Activated naive CD8-positive, alpha-beta T cell treated with anti-CD3 and anti-CD28 coated beads, Interleukin-2, amount 10 ng/mL, durations not matched to agents 7 days and 5 days (primary cell): ENCODE measurements around the gene FBP2. TPM values are rescaled to one million over a fixed set of nuclear protein-coding genes. Genes with fewer than 3 reads are reported as not detected.

ENCODE experiments used
- ATAC-seq: fragments of 150-1000 bp; cut with Tn5 transposase; one replicate; pipeline ENCODE4 v1.10.0; 2021; ENCODE audit warnings: low read depth, moderate library complexity
- POLR2A ChIA-PET: fragments of 350-600 bp; sonication (Branson Sonifier 250); formaldehyde crosslinking; loops from one replicate; lab custom pipeline; 2021; ENCODE audit warnings: antibody characterized with exemption; lab: Charles Lee
- DNase-seq: peaks from one replicate; pipeline ENCODE4 v3.0.0; 2021
- H3K27ac Mint-ChIP-seq: one replicate; pipeline ENCODE4 v1.8.0; 2022; ENCODE audit warnings: mild to moderate bottlenecking, mixed read lengths
- H3K27me3 Mint-ChIP-seq: one replicate; pipeline ENCODE4 v1.8.0; 2022; ENCODE audit warnings: mild to moderate bottlenecking, moderate library complexity, mixed read lengths
- H3K36me3 Mint-ChIP-seq: one replicate; pipeline ENCODE4 v1.8.0; 2021; ENCODE audit warnings: mild to moderate bottlenecking, mixed read lengths
- H3K4me1 Mint-ChIP-seq: one replicate; pipeline ENCODE4 v1.8.0; 2021; ENCODE audit warnings: mixed read lengths
- H3K4me3 Mint-ChIP-seq: one replicate; pipeline ENCODE4 v1.8.0; 2022; ENCODE audit warnings: mild to moderate bottlenecking, moderate library complexity, mixed read lengths
- H3K9me3 Mint-ChIP-seq: one replicate; pipeline ENCODE4 v1.8.0; 2021; ENCODE audit warnings: mixed read lengths
- total RNA-seq, 2 experiments: library from RNA; stranded (reverse); gene quantifications; one replicate each; pipeline ENCODE4 v1.2.3, GENCODE V29; 2021

The FBP2 gene
- total RNA-seq, 2 experiments from 2014 or later, result not detected

DNA sequence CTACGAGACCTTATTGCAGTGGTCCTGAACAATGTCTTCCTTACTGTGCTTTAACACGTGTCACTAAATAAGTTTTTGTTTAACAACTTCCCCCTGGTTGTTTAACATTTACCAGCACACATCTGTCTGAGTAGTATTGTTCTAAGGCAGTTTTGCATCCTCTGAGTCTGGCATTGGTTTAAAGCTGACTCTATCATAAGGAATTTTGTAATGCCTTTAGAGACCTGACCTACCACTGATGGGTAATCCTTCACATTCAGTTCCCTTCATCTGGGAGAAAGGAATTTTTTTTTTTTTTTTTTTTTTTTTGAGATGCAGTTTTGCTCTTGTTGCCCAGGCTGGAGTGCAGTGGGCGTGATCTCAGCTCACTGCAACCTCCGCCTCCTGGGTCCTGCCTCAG is 58.7 kb downstream of the FBP2 start:
- DNase-seq (no peak), ATAC-seq (no peak)
- no peak overlapping the region for H3K4me3 Mint-ChIP-seq
- no peaks in the 10 kb centered on the region for H3K36me3 Mint-ChIP-seq
- H3K27ac Mint-ChIP-seq, result no peak overlapping the region
- no peaks in the 10 kb centered on the region for H3K9me3 Mint-ChIP-seq
- H3K27me3 Mint-ChIP-seq, result peaks cover 7% of the 10 kb centered on the region
- POLR2A ChIA-PET, result no interaction called here
- no peaks in the 10 kb centered on the region for H3K4me1 Mint-ChIP-seq

DNA sequence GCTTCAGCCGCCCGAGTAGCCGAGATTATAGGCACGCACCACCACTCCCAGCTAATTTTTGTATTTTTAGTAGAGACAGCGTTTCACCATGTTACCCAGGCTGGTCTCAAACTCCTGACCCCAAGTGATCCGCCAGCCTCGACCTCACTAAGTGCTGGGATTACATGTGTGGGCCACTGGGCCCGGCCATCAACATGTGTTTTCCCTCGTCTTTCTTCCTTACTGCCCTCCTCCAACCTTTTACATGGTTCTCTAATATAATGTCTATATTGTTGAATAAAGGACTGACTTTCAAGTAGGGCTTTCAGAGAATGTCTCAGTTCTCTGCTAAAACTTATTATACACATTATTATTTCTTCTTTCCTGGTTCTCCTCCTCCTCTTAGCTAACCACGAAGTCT is 60.0 kb downstream of the FBP2 start:
- no peak overlapping the region for H3K27ac Mint-ChIP-seq
- DNase-seq (no peak), ATAC-seq (no peak)
- H3K27me3 Mint-ChIP-seq, result peaks cover 10% of the 10 kb centered on the region
- POLR2A ChIA-PET, result no interaction called here
- H3K36me3 Mint-ChIP-seq, result no peaks in the 10 kb centered on the region
- no peaks in the 10 kb centered on the region for H3K4me1 Mint-ChIP-seq
- no peak overlapping the region for H3K4me3 Mint-ChIP-seq
- H3K9me3 Mint-ChIP-seq, result no peaks in the 10 kb centered on the region

DNA sequence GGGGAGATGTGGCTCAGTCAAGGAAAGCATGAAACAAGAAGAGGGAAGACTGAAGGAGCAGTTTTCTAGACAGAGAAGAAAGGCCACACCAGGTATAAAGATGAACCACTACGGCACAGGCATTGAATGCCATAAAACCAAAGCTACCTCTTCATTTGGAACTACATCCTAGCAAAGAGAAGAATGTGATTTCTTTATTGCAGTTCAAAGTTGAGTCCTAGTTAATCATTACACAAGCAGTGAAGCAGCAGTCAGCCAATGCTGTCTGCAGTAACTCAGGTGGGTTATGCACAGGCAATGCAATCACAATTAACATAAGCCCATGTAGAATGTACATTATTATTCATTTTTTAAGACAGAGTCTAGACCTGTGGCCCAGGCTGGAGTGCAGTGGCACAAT is 60.5 kb downstream of the FBP2 start:
- no peaks in the 10 kb centered on the region for H3K9me3 Mint-ChIP-seq
- H3K4me3 Mint-ChIP-seq, result no peak overlapping the region
- H3K27ac Mint-ChIP-seq, result no peak overlapping the region
- no peak for DNase-seq
- no peaks in the 10 kb centered on the region for H3K4me1 Mint-ChIP-seq
- H3K36me3 Mint-ChIP-seq, result no peaks in the 10 kb centered on the region
- H3K27me3 Mint-ChIP-seq, result peaks cover 9% of the 10 kb centered on the region
- ATAC-seq, result no peak
- POLR2A ChIA-PET, result no interaction called here

DNA sequence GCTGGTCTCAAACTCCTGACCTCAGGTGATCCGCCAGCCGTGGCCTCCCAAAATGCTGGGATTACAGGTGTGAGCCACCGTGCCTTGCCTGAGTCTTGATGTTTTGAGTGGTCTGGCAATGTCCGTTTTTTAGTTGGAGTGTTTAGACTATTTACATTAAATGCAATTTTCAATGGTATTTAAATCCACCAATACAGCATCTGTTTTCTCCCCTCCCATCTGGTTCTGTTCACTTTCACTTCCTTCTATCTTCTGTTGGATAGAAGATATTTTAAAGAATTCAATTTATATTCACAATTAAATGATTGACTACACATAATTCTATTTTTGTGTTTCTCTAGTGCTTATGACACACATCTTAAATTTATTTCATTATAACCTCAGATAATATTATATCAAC is 64.7 kb downstream of the FBP2 start:
- Mint-ChIP-seq H3K36me3 (no peaks in the 10 kb centered on the region), H3K4me1 (no peaks in the 10 kb centered on the region), H3K4me3 (no peak overlapping the region), H3K9me3 (no peaks in the 10 kb centered on the region), H3K27ac (no peak overlapping the region), H3K27me3 (peaks cover 19% of the 10 kb centered on the region)
- ATAC-seq (no peak), DNase-seq (no peak)
- POLR2A ChIA-PET, result no interaction called here

DNA sequence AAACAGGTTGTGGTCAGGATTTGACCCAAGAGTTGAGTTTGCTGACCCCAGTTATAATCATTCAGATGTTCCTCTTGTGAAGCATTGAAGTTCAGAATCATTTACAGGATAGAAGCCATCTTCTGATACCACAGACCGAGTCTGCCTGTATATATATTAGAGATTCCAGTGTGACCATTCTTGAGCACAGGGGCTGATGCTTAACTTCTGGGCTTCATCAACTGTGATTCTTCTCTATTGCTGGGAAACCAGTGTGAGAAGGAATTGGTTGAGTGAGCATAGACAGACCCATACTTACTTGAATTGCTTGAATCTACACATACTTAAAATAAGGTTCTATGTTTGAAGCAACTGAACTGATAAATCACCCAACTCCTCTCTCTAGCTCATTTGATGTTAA is 66.7 kb downstream of the FBP2 start:
- Mint-ChIP-seq H3K36me3 (no peaks in the 10 kb centered on the region), H3K4me1 (no peaks in the 10 kb centered on the region), H3K4me3 (no peak overlapping the region), H3K27me3 (peaks cover 23% of the 10 kb centered on the region), H3K9me3 (no peaks in the 10 kb centered on the region), H3K27ac (no peak overlapping the region)
- DNase-seq (no peak), ATAC-seq (no peak)
- POLR2A ChIA-PET, result no interaction called here

DNA sequence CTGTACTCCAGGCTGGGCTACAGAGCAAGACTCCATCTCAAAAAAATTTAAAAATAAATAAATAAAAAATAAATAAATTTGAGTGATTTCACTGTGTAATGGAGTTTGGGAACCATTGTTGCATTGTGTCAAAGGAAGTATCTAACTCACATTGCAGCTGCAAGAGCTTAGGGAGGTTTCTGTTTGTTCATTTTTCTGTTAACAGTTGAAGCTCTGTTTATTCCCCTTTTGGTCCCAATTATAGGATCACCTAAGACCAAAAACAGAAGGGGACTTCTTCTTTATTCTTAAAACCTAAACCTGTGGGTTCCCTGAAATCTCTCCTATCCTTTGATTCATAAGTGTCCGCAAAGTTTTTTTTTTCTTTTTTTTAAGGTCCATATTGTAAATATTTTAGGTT is 67.4 kb downstream of the FBP2 start:
- Mint-ChIP-seq H3K9me3 (no peaks in the 10 kb centered on the region), H3K4me3 (no peak overlapping the region), H3K27ac (no peak overlapping the region), H3K27me3 (peaks cover 27% of the 10 kb centered on the region), H3K4me1 (no peaks in the 10 kb centered on the region), H3K36me3 (no peaks in the 10 kb centered on the region)
- no peak for DNase-seq
- no peak for ATAC-seq
- POLR2A ChIA-PET, result no interaction called here

DNA sequence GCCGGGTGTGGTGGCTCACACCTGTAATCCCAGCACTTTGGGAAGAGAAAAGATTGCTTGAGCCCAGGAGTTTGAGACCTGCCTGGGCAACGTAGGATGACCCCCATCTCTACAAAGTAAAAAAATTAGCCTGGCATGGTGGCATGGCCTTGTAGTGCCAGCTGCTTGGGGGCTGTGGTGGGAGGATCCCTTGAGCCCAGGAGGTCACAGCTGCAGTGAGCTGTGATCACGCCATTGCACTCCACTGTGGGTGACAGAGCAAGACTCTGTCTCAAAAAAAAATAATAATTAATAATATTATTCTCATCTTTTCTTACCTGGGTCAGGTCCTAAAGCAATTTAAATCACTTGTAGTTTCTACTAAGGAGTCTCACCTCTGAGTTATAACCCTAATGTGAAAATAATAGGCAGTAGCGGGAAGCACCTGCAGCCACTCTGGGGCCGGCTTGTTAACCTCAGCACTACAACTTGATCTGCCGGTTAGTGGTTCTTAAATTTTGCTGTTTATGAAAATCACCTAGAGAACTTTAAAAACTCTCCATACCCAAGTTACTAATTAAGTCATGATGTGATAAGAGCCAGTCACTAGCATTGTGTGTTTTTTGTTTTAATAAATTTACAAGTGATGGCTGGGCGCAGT is 68.1 kb downstream of the FBP2 start:
- no peaks in the 10 kb centered on the region for H3K4me1 Mint-ChIP-seq
- DNase-seq (no peak), ATAC-seq (no peak)
- no peak overlapping the region for H3K27ac Mint-ChIP-seq
- POLR2A ChIA-PET, result no interaction called here
- H3K27me3 Mint-ChIP-seq, result peaks cover 29% of the 10 kb centered on the region
- no peak overlapping the region for H3K4me3 Mint-ChIP-seq
- H3K36me3 Mint-ChIP-seq, result no peaks in the 10 kb centered on the region
- H3K9me3 Mint-ChIP-seq, result no peaks in the 10 kb centered on the region

DNA sequence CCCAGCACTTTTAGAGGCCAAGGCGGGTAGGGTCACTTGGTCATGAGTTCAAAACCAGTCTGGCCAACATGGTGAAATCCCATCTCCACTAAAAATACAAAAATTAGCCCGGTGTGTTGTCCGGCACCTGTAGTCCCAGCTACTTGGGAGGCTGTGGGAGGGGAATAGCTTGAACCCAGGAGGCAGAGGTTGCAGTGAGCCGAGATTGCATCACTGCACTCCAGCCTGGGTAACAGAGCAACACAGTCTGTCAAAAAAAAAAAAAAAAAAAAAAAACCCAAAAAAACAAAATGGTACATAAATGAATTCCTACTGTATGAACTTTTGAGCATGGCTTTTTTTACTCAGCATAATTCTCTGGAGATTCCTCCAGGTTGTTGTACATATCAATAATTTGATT is 76.4 kb downstream of the FBP2 start:
- Mint-ChIP-seq H3K9me3 (peaks cover 5% of the 10 kb centered on the region), H3K4me1 (no peaks in the 10 kb centered on the region), H3K36me3 (no peaks in the 10 kb centered on the region), H3K27me3 (peaks cover 34% of the 10 kb centered on the region), H3K4me3 (no peak overlapping the region), H3K27ac (no peak overlapping the region)
- no peak for ATAC-seq
- no peak for DNase-seq
- POLR2A ChIA-PET, result no interaction called here

DNA sequence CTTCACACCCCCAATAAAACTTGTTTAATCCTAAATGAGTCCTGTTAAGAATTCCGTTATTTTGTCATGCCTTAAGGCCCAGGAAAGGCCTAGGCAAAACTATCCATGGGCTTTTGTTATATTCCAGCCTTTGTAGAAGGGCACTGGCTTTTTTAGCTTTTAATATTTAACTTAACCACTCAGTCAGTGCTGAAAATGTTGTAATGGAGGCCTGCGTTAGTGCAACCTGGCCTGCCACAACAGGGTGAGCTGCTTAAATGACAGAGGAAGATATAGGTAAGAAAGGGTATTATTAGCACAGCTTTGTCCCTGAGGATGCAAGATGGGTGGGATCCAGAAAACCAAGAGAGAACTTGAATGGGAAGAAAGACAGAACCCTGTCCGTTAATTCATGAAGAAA is 78.9 kb downstream of the FBP2 start:
- POLR2A ChIA-PET, result no interaction called here
- ATAC-seq, result no peak
- Mint-ChIP-seq H3K4me3 (no peak overlapping the region), H3K27ac (no peak overlapping the region), H3K27me3 (peaks cover 29% of the 10 kb centered on the region), H3K36me3 (no peaks in the 10 kb centered on the region), H3K4me1 (no peaks in the 10 kb centered on the region), H3K9me3 (peaks cover 3% of the 10 kb centered on the region)
- no peak for DNase-seq

DNA sequence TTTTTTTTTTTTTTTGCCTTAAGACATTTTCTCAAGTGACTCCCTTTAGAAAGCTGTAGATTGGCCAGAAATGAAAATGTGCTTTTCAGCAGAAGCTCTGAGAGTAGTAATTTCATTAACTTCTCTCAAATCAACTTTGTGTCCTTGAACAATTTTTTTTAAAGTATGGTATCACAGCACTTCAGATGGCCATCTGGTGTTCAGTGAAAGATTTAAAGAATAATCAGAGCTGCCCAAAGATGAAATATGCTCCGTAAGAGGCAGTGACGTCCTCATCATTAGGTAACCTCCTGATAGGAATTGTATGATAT is 81.7 kb downstream of the FBP2 start:
- H3K4me1 Mint-ChIP-seq, result peaks cover 1% of the 10 kb centered on the region
- no peaks in the 10 kb centered on the region for H3K36me3 Mint-ChIP-seq
- ATAC-seq, result no peak
- no peak overlapping the region for H3K4me3 Mint-ChIP-seq
- no peak overlapping the region for H3K27ac Mint-ChIP-seq
- H3K9me3 Mint-ChIP-seq, result no peaks in the 10 kb centered on the region
- no peak for DNase-seq
- H3K27me3 Mint-ChIP-seq, result peaks cover 36% of the 10 kb centered on the region
- POLR2A ChIA-PET, result no interaction called here

DNA sequence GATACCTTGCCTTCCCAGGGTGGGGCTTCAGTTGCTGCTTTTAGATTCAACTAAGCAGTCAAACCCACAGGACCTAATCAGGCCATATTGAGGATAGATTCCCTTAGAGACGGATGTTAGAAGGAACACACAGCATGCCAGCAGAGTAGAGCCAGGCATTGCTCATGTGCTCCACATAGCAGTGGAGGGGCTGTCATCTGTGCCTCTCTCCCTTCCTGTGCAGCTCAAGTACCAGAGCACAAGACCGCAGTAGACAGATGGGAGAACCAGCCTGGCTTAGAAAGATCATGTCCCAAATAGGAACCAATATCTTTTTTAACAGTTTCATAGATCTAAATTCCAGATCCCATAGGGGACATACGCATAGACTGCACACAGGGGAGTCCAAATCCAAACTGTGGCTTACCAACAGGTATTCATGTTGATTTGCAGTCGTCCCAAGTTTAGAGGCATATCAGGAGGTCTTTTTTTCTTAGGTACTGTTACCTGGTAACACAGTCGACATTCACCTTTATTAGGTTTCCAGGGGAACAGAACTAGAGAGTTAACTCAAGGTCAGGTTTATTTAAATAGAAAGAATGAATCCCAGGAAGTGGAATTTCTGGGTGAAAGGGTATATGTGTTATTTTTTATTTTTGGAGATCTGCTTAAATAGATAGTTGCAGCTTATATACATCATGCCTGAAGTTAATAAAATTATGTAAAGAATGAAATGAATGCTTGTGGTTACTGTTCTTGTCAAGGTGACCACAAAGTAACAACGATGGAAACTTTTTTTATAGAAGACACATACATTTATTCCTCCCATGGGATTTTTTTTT is 82.3 kb downstream of the FBP2 start:
- POLR2A ChIA-PET, result no interaction called here
- Mint-ChIP-seq H3K4me1 (peaks cover 1% of the 10 kb centered on the region), H3K4me3 (no peak overlapping the region), H3K36me3 (no peaks in the 10 kb centered on the region), H3K27me3 (peaks cover 32% of the 10 kb centered on the region), H3K27ac (no peak overlapping the region), H3K9me3 (no peaks in the 10 kb centered on the region)
- no peak for DNase-seq
- ATAC-seq, result no peak

Other genes starting within 250 kb of the FBP2 start
- gene PCAT7, start 38.7 kb downstream of the FBP2 start, total RNA-seq, result not detected
- 1 to 10 TPM; 2.1 to 2.7 TPM for gene FBP1, start 45.7 kb upstream of the FBP2 start, total RNA-seq
- 1 to 10 TPM; 9.5 TPM for gene AOPEP, start 132.9 kb upstream of the FBP2 start, total RNA-seq